ENCODE data around the gene TECTB.

DNA sequence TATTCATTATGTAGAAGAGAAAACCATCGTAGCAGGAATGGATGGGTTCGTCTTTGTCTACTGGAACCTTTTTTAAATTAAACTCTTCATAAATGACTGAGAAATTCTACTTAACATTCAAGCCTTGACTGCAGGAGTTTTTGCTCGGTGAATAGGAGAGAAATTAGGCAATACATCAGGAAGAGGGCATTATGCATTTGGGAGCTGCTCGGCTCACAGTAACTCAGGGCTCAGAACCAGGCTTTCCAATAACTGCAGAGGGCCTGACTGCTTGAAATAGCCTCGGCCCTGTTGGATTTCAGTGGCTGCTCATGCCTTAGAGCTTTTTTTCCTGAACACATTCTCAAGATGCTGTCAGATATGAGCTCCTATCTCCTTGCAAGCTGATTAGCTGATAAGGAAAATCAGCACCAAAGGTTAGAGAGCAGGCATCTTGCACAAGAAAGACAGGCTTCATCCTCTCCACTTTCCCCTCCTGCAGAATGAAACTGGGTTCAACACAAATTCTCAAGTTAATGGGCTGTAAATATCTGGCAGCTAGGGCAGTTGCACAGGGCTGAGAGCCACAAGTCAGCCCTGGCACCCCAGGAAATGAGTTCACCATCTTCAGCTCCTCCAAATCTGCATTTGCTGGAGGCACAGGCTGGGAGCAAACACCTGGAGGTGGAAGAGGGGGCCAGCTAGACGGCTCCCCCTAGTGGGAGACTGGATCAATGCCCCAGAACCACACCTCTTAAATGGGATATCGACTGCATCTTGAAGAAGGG is 24.3 kb downstream of the TECTB start:
- no peak for TF ChIP-seq POLR2AphosphoS5 (IDR thresholded peaks at IDR 0.05; ENCODE audit: low read depth, low read length)
- no peak for TF ChIP-seq POLR2A (IDR thresholded peaks at IDR 0.05; ENCODE audit: low read depth, low read length)

Data from GM12892 (cell line).